GM18508 (cell line): Measurements from ENCODE around the gene ZBTB48.
"Not testable (repeated sequence)": the region's sequence is repeated elsewhere in the genome, so short reads cannot be mapped to it uniquely, and the experiment has no call there.

ENCODE experiments used
- ATAC-seq: cut with Tn5 transposase; IDR thresholded peaks from one replicate; pipeline ENCODE4 v1.9.1; 2021; ENCODE audit warnings: moderate number of reproducible peaks; ENCODE audit not compliant: insufficient read depth, unreplicated experiment

The ZBTB48 gene

GRCh38 chr1:6590046-6590445 lies 10.3 kb downstream of the ZBTB48 start:
- ATAC-seq = no peak

GRCh38 chr1:6591222-6591621 lies 11.4 kb downstream of the ZBTB48 start:
- no peak for ATAC-seq

- no peak for ATAC-seq
These were observed 11.8 kb downstream of the ZBTB48 start for GRCh38 chr1:6591644-6592043.

GRCh38 chr1:6592441-6592840 lies 12.6 kb downstream of the ZBTB48 start:
- no peak for ATAC-seq

- no peak for ATAC-seq
These were observed 13.2 kb downstream of the ZBTB48 start for GRCh38 chr1:6592865-6593593.

- ATAC-seq = no peak
These were observed 14.0 kb downstream of the ZBTB48 start for GRCh38 chr1:6593810-6594209.

GRCh38 chr1:6594977-6595740 lies 15.4 kb downstream of the ZBTB48 start:
- ATAC-seq = no peak

GRCh38 chr1:6596351-6596750 lies 16.6 kb downstream of the ZBTB48 start:
- ATAC-seq = no peak

GRCh38 chr1:6596886-6597776 lies 17.3 kb downstream of the ZBTB48 start:
- no peak for ATAC-seq

GRCh38 chr1:6597777-6598131 lies 18.0 kb downstream of the ZBTB48 start:
- ATAC-seq = no peak

GRCh38 chr1:6599141-6599975 lies 19.6 kb downstream of the ZBTB48 start:
- no peak for ATAC-seq

- ATAC-seq = not testable (repeated sequence)
These were observed 20.2 kb downstream of the ZBTB48 start for GRCh38 chr1:6599991-6600390.

GRCh38 chr1:6600410-6601048 lies 20.7 kb downstream of the ZBTB48 start:
- ATAC-seq = no peak

- no peak for ATAC-seq
These were observed 21.5 kb downstream of the ZBTB48 start for GRCh38 chr1:6601049-6601922.

- ATAC-seq = no peak
These were observed 22.3 kb downstream of the ZBTB48 start for GRCh38 chr1:6601923-6602668.

- ATAC-seq = no peak
These were observed 23.0 kb downstream of the ZBTB48 start, which contains the start of gene KLHL21 for GRCh38 chr1:6602669-6603237. KLHL21 (minus strand) TSS chr1:6602869; CDS start chr1:6602817, 52 bp downstream.

- no peak for ATAC-seq
These were observed 23.6 kb downstream of the ZBTB48 start for GRCh38 chr1:6603238-6603914.
